GM21786 (cell line): ENCODE results near the gene CABYR.

Source experiments
- ATAC-seq: cut with Tn5 transposase; IDR thresholded peaks from one replicate; pipeline ENCODE4 v1.9.1; 2021; ENCODE audit not compliant: unreplicated experiment

The CABYR gene

GRCh38 chr18:24189664-24190346, 50.9 kb downstream of the CABYR start:
- no peak for ATAC-seq

DNA sequence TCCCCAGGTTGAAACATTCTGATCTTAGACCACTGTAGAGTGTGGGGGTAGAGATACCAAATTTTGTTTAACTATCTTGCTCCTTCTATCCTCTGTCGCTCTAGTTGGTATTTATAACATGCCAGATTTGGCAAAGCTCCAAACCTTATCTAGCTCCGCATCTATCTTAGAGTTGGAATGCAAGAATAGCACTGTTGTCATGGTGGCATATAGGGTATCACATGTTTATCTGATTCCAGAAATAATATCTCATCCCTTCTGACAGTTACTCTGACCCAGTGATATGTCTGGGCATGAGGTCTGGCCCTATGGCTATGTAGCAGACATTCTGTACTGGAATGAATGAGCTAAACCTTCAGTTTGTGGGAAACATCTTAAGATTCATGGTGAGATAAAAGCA, 51.7 kb downstream of the CABYR start:
- ATAC-seq = no peak

- ATAC-seq = no peak
Measured at GRCh38 chr18:24195296-24196053, 56.6 kb downstream of the CABYR start.

GRCh38 chr18:24196764-24197163, 57.9 kb downstream of the CABYR start:
- ATAC-seq = no peak

DNA sequence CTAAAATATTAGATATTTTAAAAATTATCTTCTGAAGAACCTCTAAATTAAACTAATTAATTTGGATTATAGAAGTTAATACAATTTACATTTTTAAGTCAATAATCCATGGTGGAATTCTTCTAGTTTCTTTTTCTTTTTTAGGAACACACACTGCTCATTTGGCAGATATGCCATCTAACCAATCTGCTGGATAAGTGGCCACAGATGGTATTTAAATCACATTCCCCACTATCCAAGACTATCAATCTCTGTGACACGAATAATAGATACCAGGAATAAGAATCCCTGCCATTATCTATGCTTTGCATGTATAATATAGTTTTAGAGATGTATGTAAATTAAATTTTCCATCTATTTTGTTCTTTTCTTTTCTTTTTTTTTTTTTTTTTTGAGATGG, 58.5 kb downstream of the CABYR start:
- ATAC-seq = no peak

DNA sequence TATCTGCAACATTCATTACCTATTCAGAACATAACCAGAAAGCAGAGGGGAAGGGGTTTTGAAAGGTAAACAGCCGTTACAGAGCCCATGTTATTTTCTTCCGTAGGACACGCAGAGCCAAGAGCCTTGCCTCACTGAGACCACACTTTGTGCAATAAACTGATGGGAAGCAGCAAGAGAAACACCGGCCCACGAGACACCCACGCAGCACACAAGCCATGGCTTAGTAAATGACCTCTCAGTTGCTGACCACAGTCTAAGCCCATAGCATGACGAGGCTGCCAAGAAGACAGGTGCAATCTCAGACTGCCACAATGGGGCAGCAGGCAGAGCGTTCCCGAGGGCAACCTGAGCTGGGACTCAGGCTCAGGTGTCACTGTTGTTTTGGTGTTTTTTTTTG, 59.6 kb downstream of the CABYR start:
- ATAC-seq = no peak

- no peak for ATAC-seq
Measured at GRCh38 chr18:24199372-24199962, 60.6 kb downstream of the CABYR start.

- ATAC-seq = no peak
Measured at GRCh38 chr18:24200494-24201290, 61.8 kb downstream of the CABYR start.

DNA sequence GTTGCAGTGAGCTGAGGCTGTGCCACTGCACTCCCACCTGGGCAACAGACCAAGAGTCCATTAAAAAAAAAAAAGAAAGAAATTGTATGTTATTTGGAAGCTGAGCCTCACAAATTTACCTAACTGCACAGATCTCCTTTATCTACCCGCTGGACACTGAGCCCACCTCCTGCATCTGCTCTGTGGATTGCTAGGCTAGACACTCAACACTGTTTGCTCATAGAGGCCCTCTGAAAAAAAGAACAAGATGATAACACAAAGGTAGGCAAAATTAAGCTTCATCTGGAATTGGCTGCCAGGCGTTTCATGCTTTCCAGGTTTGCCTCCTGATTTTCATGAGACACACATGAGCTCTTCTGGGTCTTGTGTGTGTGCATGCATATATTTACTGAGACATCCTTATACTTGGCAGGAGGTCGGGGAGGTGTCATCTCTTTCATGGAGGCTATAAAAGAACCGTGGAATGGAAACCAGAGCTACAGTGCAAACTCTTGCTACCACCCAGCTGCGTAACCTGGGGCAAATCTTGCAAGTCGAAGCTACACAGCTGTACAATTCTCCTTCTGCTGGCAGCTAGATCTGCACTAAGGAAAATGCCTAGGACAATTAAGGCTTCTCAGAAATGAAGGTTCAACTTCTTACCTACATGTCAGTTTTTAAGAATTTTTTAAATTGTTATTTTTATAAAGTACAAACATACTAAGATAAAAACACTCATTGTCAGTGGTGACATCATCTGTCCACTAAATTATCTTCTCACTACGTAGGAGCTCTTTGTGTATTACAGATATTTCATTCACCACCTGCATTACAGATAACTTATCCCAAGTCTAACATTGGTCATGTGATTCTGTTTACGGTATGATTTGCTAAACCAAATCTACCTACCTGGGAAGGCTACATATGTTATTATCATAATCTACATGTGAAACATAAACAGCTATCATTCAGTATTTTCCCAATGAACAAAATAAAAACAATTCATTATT, 63.1 kb downstream of the CABYR start:
- no peak for ATAC-seq

DNA sequence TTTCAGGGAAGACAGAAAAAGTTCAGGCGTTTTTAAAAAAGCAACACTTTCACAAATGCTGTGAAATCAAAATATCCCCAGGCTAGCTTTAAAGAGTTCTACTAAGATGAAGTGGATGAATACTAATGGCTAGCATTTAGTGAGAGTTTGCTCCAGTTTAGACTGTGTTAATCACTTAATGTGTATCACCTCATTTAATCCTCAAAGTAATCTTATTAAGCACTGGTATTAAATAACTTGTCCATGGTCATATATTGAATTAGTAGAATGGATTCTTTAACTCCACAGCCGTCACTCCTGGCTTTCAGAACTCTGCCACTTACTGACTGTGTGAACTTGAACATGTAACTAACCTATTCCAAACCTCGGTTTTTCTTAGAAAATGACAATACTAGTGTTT, 66.0 kb downstream of the CABYR start:
- no peak for ATAC-seq

GRCh38 chr18:24208270-24209035, 69.6 kb downstream of the CABYR start:
- ATAC-seq = no peak

- no peak for ATAC-seq
Measured at GRCh38 chr18:24209558-24209957, 70.7 kb downstream of the CABYR start.
